GM21576 (cell line): ENCODE measurements around the gene KDM7A.

ENCODE experiments used
- ATAC-seq: cut with Tn5 transposase; IDR thresholded peaks from one replicate; pipeline ENCODE4 v1.9.1; 2021; ENCODE audit warnings: mild to moderate bottlenecking, moderate library complexity; ENCODE audit not compliant: unreplicated experiment

Gene KDM7A

DNA sequence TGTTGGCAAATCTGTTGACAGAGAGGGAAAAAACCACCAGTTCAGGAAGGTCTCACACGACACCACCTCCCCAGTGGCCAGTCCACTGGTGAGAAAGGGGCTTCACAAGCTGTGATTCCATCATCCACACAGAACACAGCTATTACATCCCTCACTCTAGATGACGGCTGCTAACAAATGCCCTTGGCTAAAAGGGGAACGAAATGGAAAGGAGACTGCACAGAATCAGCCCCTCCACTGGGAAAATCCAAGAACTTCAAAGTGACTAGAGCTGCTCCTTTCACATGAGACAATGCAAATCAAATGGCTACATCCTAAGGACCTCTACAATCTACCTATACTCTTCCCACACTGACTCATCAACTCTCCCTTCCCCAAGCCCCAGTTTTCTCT lies 119.6 kb downstream of the KDM7A start:
- no peak for ATAC-seq

DNA sequence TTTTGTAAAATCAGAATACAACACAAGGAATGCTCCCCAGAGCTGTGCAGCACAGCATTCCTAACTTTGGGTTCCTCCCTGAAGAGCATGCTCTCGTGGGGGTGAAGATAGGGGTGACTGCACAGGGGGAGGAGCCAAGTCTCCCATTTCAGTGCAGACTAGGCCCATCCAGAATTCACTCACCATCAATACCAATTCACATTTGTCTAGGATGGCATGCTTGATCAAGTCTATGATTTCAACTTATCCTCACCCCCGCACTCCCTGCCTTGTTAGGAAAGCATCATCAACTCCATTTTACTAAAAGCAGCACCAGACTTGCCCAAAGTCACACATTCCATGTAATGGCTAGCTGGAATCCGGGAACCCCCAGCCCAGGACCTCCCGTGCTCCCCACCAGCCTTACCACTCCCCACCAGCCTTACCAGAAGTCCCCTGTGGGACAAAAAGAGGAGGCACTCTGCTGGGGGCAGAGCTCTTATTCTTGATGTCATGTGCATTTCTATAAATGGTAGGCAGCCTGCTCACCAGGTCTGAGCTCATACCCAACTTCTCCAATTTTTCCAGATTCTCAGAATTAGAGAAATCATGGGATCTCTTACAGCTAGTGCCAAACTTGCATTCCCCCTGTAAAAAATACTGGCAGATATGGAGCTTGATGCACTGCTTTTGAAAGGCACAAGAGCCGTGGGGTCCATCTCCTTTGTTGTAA lies 120.2 kb downstream of the KDM7A start:
- ATAC-seq = no peak

DNA sequence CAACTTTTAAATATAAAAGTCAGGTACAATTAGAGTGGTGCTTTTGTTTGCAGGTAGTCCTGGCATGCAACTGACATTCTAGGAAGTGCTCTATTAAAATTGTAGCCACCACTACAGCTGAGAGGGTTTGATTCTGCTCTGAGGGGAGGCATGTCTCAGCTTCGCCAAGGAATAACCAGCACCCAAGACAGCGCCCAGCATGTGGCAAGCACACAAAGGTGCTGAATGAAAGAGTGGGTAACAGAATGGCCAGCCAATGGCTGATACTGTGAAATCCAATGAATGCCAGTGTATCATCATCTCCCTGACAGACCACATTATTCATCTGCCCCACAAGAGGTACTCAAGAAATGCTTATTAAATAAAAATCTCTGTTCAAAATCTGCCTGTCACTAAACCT lies 121.0 kb downstream of the KDM7A start:
- no peak for ATAC-seq

DNA sequence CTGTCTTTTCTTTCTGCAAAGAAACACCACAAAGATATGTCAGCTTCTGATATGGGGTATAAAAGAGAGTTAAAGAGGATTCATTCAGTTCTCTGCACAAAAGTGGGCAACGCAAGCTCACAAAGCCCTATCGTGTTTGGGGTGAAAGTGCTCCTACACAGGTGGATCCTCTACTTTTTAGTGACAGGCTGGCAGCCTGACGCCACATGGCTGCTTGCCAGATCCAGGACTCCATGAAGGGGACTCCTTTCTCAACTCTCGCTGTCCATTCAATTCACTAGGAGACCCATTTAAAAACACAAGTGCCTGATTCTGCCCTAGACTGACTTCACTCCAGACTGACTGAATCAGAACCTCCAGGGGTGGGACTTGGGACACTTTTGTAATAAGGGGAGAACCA lies 122.0 kb downstream of the KDM7A start:
- ATAC-seq = no peak

DNA sequence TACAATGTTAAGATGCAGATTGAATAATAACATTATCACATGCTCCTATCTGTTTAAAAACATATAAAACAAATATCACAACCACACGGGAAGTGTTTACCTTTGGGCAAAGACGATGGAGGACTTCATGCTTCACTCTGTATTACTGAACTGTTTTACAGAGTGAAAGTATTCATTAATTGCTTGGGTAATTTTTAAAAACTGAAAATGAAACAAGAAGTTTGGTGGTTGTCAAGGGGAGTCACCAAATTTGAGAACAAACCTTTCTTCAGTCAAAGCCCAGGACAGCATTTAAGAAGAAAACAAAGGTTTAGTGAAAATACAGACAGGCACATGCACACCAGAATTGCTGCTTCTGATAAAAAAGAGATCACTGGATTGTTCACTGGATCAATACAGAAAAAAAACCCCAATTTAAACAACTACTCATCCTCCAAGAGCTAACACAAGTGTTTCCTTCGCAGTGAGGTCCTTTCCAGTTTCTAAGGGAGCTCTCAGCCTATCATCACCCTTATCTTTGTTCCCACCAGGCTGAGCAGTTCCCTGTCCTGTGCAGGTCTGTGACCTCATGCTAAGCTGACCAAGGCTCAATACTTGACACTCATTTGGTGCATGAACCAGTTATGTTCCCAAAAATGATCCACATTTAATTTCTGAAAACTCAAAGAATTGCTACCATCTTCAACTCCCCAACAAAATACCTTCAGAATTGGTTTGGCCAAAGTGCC lies 122.8 kb downstream of the KDM7A start:
- peak; percentile 89 for ATAC-seq

DNA sequence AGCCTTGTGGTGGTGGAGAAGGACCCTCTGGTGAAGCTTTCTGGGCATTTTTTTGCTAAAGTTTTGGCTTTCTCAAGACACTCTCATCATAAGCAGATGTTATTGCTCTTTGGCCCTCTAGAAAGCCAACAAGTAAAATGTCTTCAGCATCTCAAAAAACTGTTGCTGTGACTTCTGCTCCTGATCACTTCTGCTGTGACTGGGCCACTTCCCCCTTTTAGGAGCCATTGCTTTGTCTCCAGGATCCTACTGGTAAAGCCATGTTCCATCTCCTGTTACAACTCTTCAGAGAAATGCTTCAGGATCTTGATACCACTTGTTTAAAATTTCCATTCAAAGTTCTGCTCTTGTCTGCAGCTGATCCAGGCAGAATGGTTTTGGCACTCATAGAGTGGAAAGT lies 125.0 kb downstream of the KDM7A start:
- no peak for ATAC-seq

DNA sequence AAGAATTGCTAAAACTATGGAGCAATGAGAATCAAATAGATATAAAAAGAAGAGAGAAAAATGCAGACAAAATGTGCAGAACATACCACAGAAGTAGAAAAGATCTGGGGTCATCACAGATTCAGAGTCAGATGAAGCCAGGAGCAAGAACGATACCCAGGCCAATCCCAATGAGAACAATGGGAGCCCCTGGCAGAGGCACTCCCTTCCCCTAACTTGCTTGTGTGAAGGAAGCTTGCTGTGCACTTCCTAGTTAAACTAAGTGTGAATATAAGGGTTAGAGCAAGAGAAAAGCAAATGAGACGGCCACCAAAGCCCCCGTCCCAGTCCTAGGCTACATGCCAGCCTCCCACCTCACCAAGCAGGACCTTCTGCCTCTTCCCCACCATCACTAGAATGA lies 126.7 kb downstream of the KDM7A start:
- ATAC-seq = no peak

DNA sequence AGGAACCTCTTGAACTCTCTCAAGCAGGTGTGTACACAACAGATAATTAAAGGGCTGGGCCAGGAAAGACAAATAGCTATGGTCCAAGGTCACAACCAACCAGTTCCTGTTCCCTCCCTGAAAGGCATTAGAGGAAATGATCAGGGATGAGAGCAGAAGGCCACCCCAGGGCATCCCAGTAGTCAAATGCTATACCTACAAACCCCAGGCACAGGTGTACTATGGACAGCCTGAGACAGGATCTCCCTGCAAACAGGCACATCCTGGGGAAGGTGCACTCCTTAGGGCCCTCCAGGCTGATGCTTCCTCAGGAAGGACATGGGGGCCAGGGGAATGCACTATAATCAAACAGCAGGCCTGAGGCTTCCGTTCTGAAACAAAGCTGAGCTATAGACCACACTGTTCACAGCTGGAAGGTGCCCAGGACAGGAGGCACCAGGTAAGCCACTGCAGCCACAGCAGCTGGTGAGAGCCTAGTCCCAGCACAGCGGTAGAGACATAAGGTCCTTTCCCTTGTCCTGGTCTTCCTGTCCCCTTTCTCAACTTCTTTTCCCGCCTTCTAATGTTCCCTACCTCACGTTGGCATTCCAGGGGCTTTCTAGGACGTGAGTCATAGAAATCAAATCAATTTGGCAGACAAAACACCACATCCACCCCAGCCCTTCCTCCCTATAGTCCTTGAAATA lies 127.3 kb downstream of the KDM7A start:
- no peak for ATAC-seq

DNA sequence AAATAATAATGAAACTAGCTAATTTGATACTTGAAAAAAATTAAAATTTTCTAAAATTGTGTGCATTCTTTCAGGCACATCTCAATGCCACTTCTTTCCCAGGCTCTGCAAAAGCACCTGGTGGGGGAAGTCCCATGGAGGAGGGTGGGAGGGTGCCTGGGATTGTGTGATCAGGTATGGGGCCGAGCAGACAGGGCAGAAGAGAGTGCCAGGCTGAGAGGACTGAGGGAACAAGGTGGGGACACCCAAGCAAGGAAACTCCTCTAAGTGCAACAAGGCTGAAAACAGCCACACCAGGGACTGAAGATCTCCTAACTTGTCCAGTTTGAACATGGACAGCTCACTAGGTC lies 127.8 kb downstream of the KDM7A start:
- ATAC-seq = no peak

DNA sequence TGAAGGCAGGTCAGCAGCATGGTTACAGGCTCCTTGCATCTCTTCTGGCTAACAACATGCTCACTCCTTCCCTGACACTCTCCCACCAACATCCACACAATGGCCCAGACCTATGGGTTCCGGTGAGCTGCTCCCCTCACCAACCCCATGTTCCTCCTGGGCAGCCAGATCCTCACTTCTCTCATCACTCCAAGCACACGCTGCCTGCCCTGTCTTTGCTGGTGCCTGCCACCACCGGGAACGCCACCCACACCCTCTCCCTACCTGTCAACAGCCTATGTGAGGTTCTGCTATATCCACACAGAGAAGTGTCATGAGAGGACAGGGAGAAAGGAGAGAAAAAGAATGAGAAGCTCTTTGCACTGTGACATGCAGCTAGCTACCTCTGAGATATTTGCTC lies 128.6 kb downstream of the KDM7A start:
- ATAC-seq = no peak

DNA sequence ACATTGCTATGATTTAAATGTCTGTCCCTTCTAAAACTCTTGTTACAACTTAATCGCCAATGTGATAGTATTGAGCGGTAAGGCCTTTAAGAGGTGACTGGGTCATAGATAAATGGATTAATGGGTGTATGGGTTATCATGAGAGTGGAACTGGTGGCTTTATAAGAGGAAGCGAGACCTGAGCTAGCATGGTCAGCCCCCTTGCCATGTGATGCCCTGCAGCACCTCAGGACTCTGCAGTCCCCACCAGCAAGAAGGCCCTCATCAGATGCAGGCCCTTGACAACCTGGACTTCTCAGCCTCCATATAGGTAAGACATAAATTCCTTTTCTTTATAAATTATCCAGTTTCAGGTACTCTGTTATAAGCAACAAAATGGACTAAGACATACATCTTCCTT lies 129.6 kb downstream of the KDM7A start:
- ATAC-seq = no peak

DNA sequence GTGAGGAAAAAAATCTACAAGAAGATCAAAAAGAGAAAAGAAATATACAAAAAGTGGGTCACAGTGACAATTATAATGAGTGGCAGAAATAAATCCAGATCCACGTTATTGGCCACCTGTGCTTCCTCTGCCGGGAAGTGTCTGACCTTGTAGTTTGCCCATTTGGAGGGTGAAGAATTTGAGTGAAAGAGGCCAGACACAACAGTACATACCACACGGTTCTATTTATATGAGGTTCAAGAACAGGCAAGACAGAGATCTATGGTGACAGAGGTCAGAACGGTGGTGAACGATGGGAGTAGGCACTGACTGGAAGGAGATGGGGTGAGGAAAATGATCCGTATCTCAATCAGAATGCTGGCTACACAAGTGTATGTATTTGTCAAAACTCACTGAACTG lies 131.1 kb downstream of the KDM7A start:
- no peak for ATAC-seq

DNA sequence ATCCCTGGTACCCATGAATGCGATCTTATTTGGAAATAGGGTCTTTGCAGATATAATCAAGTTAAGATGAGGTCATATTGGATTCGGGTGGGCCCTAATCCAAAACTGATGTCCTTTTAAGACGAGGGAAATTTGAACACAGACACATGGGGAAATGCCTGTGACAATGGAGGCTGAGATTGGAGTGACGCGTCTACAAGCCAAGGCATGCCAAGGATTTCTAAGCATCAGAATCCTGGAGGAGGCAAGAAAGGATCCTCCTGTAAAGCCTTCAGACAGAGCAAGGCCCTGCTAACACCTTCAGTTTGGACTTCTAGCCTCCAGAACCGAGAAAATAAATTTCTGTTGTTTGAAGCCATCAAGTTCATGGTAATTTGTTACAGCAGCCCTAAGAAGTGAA lies 132.5 kb downstream of the KDM7A start:
- no peak for ATAC-seq

DNA sequence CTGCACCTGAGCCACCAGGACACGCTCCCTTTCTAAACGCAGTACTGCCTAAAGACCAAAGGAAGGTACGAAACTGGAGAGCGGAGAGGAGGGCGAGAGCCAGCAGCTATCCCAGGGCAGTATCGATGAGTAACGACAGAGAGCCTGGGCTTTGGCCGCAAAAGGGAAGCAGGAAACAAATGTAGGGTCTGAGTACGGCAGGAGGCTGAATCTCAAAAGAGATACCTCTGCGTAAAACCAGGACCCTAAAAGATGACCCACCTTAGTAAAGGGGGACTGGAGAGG lies 134.5 kb downstream of the KDM7A start:
- no peak for ATAC-seq

DNA sequence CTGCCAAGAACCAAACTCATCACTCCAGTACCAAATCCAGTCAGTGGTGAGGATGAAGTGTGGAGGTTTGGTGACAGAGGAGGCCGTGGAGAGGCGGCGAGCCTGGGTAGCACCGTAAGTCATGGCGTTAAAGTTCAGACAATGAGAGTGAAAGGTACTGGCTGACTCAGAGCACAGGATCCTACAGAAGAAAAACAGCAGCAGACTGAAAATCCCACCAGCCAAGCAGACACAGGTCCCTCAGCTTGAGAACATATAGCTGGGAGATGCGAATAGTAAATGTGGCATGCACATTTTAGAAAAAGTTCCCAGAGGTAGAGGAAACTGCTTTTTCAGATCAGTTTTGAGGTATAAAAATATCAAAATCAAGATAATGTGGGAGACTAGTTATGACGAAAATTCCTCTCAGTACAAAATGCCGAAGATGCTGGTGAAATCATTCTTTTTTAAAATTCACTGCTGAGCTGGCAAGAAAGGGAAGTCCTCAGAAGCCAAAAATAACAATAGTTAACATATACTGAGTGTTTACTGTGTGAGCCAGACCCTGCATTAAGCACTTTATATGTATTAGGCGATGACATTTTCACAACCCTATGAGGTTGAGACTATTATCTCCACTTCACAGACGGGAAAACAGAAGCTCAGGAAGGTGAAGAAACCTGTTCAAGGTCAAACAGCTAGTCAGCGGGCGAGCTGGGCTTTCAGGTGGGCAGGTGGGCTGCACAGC lies 135.0 kb downstream of the KDM7A start:
- ATAC-seq = no peak

DNA sequence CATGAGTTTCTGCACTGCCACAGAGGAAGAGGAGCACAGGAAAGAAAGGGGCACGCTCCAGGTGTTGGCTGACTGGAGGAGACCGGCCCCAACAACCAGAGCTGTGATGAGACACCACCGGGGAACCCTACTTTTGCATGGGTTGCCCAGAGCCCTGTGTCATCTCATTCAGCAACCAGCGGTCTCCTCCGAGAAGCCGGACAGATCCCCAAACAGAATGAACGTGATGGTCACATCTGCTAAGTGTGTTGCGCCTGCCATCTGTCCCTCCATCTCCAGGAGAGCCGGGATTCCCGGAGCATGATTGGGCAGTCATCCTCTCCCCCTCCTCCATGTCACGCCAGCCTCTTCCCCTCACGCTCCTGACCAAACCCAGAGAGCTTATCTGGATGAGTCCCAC lies 136.9 kb downstream of the KDM7A start:
- no peak for ATAC-seq

DNA sequence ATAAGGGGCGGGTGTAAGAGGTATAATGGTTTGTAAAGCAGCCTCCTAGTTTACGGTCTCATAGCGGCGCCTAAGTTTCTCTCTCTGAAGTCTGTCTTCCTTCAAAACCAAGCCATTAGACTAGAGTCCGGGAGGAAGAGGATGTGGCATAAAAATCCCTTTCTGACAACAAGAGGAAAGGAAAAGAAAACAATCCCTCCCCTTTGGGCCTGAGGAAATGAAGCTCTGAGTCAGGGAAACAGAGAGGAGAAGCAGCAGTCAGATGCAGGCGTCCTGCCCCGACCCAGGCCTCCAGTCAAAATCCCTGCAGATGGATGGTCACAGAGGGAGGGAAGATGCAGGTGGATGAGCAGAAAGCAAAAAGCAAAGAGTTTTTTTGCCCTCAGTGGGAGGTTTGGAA lies 137.7 kb downstream of the KDM7A start:
- ATAC-seq = no peak

DNA sequence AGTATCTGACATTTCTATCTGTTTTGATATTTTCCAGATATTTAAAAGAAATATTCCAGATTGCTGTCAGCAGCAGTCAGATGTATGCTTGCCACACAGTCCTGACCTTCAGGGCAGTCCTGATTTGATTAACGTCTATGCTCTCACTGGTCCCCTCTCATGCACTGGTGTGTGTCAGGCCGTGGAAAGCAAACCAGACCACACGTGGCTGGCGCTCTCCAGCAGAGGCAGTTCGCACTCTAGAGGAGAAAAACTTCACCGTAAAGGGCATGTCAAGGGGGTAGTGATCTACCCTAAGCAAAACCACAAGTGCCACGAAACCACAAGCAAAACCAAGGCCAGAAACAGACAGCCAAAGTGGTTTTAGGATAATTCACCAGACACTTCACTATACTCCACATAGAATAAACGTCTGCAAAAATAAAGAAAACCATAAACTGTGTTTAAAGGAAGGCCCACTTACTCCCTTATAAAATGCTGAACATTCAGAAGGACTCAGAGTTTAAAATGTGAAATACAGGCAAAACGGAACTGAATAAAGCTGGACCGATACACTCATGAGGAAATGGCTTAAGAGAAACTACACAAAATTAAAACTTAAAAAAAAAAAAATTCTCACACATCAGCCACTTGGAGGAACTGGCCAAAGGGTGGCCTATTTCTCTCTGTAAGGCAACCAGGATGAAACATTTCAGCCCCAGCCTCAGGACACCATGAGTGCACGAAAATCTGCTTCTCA lies 140.4 kb downstream of the KDM7A start:
- no peak for ATAC-seq

DNA sequence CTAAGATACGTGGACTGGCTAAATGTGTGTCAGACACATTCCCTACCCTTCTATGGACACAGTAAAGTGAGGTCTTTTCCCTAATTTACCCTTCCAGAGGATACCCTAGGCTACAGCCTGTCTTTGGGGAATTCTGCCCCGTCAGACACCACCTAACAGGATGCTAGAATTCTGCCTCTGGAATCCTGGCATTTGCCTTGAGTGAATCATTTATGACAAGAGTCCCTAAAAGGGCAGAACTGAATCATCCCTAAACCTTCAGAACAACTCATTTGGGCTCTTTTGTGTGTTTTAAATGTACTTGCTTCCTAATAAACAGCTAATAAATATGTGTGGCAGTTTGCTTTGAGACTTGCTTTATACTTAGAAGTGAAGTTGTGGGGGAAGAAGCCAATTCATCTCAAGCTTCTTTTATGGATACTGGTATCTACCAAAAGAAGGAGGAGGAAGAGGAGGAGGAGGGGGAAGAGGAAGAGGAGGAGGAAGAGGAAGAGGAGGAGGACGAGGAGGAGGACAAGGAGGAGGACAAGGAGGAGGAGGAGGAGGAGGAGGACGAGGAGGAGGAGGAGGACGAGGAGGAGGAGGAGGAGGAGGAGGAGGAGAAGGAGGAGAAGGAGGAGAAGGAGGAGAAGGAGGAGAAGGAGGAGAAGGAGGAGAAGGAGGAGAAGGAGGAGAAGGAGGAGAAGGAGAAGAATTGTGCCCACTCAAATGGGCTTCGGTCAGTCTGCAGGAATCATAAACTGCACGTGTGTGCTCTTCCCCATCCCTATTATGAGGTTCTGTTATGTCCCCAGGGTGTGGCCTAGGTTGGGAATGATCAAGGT lies 141.2 kb downstream of the KDM7A start:
- ATAC-seq = no peak
